B cell (primary cell): ENCODE data around the gene MGMT. TPM values are rescaled to one million over a fixed set of nuclear protein-coding genes. Genes with fewer than 3 reads are reported as not detected.

Experiments used
- ATAC-seq: fragments of 200-7000 bp; cut with Tn5 transposase; one replicate; pipeline ENCODE4 v1.10.0; 2021; ENCODE audit warnings: low read depth, mild to moderate bottlenecking, moderate number of reproducible peaks, moderate library complexity
- CTCF ChIA-PET: fragments of 350-600 bp; sonication (Branson Sonifier 250); formaldehyde crosslinking; loops from one replicate; lab custom pipeline; 2021; ENCODE audit warnings: antibody characterized with exemption, inconsistent platforms; lab: Charles Lee
- POLR2A ChIA-PET: fragments of 350-600 bp; sonication (Branson Sonifier 250); formaldehyde crosslinking; loops from one replicate; lab custom pipeline; 2021; ENCODE audit warnings: antibody characterized with exemption; lab: Charles Lee
- DNase-seq: peaks from one replicate; pipeline ENCODE4 v3.0.0; 2013
- H2AFZ ChIP-seq: 2 replicates; pipeline ENCODE4 v1.6.1; 2012; ENCODE audit warnings: mild to moderate bottlenecking, low read depth, low read length; ENCODE audit not compliant: insufficient read depth, poor library complexity, severe bottlenecking
- H3K27ac ChIP-seq, 2 donors: 1 replicate in 1 of 2; 2 replicates in 1 of 2; pipeline ENCODE4 v1.5.1; 2012 to 2013; ENCODE audit warnings: low read length in 2 of 2, mild to moderate bottlenecking in 2 of 2, moderate library complexity in 1 of 2
- H3K27me3 ChIP-seq, 4 experiments: fragments of 200-600 bp in 1 of 4; sonication (generic) in 1 of 4; replicated peaks in 1 of 4; 1 replicate in 2 of 4; 2 replicates in 2 of 4; pipeline versions ENCODE4 v1.6.1 to v1.7.0; 2013 to 2016; ENCODE audit warnings: low read length in 3 of 4, mild to moderate bottlenecking in 2 of 4, mixed read lengths in 1 of 4, moderate library complexity in 1 of 4; ENCODE audit not compliant: insufficient read depth in 4 of 4, control insufficient read depth in 3 of 4; ENCODE audit errors: control extremely low read depth in 1 of 4
- H3K36me3 ChIP-seq, 2 experiments: replicated peaks in 1 of 2; 1 replicate in 1 of 2; 2 replicates in 1 of 2; pipeline versions ENCODE4 v1.6.1 to v1.7.1; 2013; ENCODE audit warnings: low read length in 1 of 2; ENCODE audit not compliant: insufficient read depth in 2 of 2, control insufficient read depth in 1 of 2; ENCODE audit errors: control extremely low read depth in 1 of 2, extremely low read depth in 1 of 2
- H3K4me1 ChIP-seq, 2 donors: fragments of 200-600 bp in 1 of 2; sonication (generic) in 1 of 2; 1 replicate in 1 of 2; 2 replicates in 1 of 2; pipeline versions ENCODE4 v1.5.1 to v1.6.1; 2013 to 2017; ENCODE audit warnings: low read length in 2 of 2; ENCODE audit not compliant: control insufficient read depth in 2 of 2, insufficient read depth in 2 of 2
- H3K4me2 ChIP-seq: replicated peaks from 2 replicates; pipeline ENCODE3; 2012; ENCODE audit warnings: mild to moderate bottlenecking, low read depth, low read length; ENCODE audit not compliant: poor library complexity, severe bottlenecking
- H3K4me3 ChIP-seq, 5 experiments: fragments of 200-600 bp in 1 of 5; sonication (generic) in 1 of 5; 1 replicate in 3 of 5; 2 replicates in 2 of 5; pipeline versions ENCODE4 v1.5.1 to v1.7.0; 2011 to 2016; ENCODE audit warnings: low read length in 4 of 5, mild to moderate bottlenecking in 4 of 5, low read depth in 2 of 5, control low read depth in 1 of 5, moderate library complexity in 1 of 5; ENCODE audit not compliant: insufficient read depth in 1 of 5; ENCODE audit errors: control extremely low read depth in 1 of 5, extremely low read depth in 1 of 5
- H3K79me2 ChIP-seq: fragments of 200-600 bp; sonication (generic); one replicate; pipeline ENCODE4 v1.6.0; 2016; ENCODE audit warnings: low read length; ENCODE audit not compliant: control insufficient read depth, insufficient read depth
- H3K9ac ChIP-seq: fragments of 200-600 bp; sonication (generic); 2 replicates; pipeline ENCODE4 v1.6.1; 2017; ENCODE audit warnings: mild to moderate bottlenecking, low read length, moderate library complexity
- H3K9me3 ChIP-seq, 3 donors: one replicate each; pipeline versions ENCODE4 v1.6.1 to v1.7.1; 2013; ENCODE audit warnings: low read length in 2 of 3; ENCODE audit not compliant: control insufficient read depth in 2 of 3, insufficient read depth in 1 of 3; ENCODE audit errors: control extremely low read depth in 1 of 3
- H4K20me1 ChIP-seq: 2 replicates; pipeline ENCODE4 v1.6.0; 2012; ENCODE audit warnings: mild to moderate bottlenecking, low read length; ENCODE audit not compliant: insufficient read depth, control insufficient read depth, poor library complexity, severe bottlenecking
- H3K27ac Mint-ChIP-seq: one replicate; pipeline ENCODE4 v1.8.0; 2021; ENCODE audit warnings: mixed read lengths
- H3K27me3 Mint-ChIP-seq: one replicate; pipeline ENCODE4 v1.8.0; 2021; ENCODE audit warnings: mixed read lengths
- H3K4me1 Mint-ChIP-seq: one replicate; pipeline ENCODE4 v1.8.0; 2021; ENCODE audit warnings: mixed read lengths
- H3K4me3 Mint-ChIP-seq: one replicate; pipeline ENCODE4 v1.8.0; 2021; ENCODE audit warnings: mixed read lengths
- H3K9me3 Mint-ChIP-seq: one replicate; pipeline ENCODE4 v1.8.0; 2022; ENCODE audit warnings: mixed read lengths; ENCODE audit not compliant: insufficient read depth
- EZH2 ChIP-seq: IDR thresholded peaks from 2 replicates; pipeline ENCODE4 v1.6.1; 2012; ENCODE audit warnings: borderline replicate concordance, low read depth, mild to moderate bottlenecking, moderate library complexity, low read length; ENCODE audit not compliant: insufficient read depth, poor library complexity, severe bottlenecking
- WGBS: methylation state at CpG from one replicate; pipeline ENCODE4 v1.1.5; 2013; ENCODE audit warnings: missing lambda C conversion rate; ENCODE audit not compliant: insufficient coverage; 5-methylcytosine and 5-hydroxymethylcytosine counted together
- intact Hi-C: fragments of 100-400 bp; cut with micrococcal nuclease; formaldehyde crosslinking; loops from one replicate; pipeline ENCODE4 v1.10.0; 2022
- polyA plus RNA-seq: library from polyadenylated mRNA; depleted of rRNA; stranded (reverse); fragments of >200 nt; gene quantifications from 2 replicates; pipeline ENCODE4 v1.2.3, GENCODE V29; 2012
- total RNA-seq, 2 donors: library from RNA; stranded (reverse); fragments of 120-200 nt in 1 of 2; gene quantifications; 1 replicate in 1 of 2; 2 replicates in 1 of 2; pipeline versions ENCODE4 v1.2.3 to v1.2.4, GENCODE V29; 2013 to 2022
- TF ChIP-seq, protein P1 (sequence below): fragments of 200-600 bp; IDR thresholded peaks from one replicate; pipeline ENCODE4 v1.8.0; 2022; ENCODE audit warnings: antibody characterized with exemption, mild to moderate bottlenecking

MGMT gene
- total and polyA plus RNA-seq, 2 donors (not counting 1 experiment from before 2014, with no cell fraction given), result 16.6 to 87.7 TPM

DNA sequence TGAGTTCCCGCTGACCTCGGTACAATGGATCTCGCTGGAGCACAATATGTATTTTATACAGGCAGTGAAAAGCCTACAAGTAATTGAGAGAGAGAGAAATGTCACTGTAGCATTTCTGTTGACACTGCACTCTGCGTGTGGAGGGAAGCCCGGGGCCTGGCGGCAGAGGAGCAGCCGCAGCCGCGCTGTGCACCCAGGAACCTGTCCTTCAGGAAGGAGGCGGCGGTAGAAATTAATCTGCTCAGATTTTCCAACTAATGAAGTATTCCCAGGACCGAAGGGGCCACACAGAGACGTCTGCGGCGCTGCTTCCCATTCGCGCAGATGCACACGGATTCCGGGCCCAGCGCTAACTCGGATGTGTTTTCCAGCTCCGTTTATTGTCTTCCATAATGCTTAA is 327.0 kb downstream of the MGMT start:
- no peak overlapping the region for H3K4me2 ChIP-seq
- H3K79me2 ChIP-seq, result no peaks in the 10 kb centered on the region
- H3K4me3 ChIP-seq, result no peak overlapping the region
- ATAC-seq (no peak), DNase-seq (no peak)
- no peaks in the 10 kb centered on the region for H3K36me3 ChIP-seq
- no peaks in the 10 kb centered on the region for H3K27me3 ChIP-seq
- ChIA-PET POLR2A (no interaction called here), CTCF (no interaction called here)
- H3K4me1 ChIP-seq, result no peaks in the 10 kb centered on the region
- H3K9ac ChIP-seq, result no peak overlapping the region
- Mint-ChIP-seq H3K27me3 (peaks cover 3% of the 10 kb centered on the region), H3K4me3 (no peak overlapping the region), H3K9me3 (peaks cover 8% of the 10 kb centered on the region), H3K27ac (no peak overlapping the region), H3K4me1 (no peaks in the 10 kb centered on the region)
- H4K20me1 ChIP-seq, result no peaks in the 10 kb centered on the region
- whole genome bisulfite sequencing, result over 99% methylated on average over 20 of the region's 22 CpGs
- intact Hi-C loops, result no loop called here
- H3K27ac ChIP-seq, result no peak overlapping the region
- H3K9me3 ChIP-seq, result peaks cover 0 to 31% (median 0%) of the 10 kb centered on the region in 3 donors
- no peak overlapping the region for H2AFZ ChIP-seq
- no peak for TF ChIP-seq EZH2
- TF ChIP-seq, protein P1, sequence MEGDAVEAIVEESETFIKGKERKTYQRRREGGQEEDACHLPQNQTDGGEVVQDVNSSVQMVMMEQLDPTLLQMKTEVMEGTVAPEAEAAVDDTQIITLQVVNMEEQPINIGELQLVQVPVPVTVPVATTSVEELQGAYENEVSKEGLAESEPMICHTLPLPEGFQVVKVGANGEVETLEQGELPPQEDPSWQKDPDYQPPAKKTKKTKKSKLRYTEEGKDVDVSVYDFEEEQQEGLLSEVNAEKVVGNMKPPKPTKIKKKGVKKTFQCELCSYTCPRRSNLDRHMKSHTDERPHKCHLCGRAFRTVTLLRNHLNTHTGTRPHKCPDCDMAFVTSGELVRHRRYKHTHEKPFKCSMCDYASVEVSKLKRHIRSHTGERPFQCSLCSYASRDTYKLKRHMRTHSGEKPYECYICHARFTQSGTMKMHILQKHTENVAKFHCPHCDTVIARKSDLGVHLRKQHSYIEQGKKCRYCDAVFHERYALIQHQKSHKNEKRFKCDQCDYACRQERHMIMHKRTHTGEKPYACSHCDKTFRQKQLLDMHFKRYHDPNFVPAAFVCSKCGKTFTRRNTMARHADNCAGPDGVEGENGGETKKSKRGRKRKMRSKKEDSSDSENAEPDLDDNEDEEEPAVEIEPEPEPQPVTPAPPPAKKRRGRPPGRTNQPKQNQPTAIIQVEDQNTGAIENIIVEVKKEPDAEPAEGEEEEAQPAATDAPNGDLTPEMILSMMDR, result no peak

DNA sequence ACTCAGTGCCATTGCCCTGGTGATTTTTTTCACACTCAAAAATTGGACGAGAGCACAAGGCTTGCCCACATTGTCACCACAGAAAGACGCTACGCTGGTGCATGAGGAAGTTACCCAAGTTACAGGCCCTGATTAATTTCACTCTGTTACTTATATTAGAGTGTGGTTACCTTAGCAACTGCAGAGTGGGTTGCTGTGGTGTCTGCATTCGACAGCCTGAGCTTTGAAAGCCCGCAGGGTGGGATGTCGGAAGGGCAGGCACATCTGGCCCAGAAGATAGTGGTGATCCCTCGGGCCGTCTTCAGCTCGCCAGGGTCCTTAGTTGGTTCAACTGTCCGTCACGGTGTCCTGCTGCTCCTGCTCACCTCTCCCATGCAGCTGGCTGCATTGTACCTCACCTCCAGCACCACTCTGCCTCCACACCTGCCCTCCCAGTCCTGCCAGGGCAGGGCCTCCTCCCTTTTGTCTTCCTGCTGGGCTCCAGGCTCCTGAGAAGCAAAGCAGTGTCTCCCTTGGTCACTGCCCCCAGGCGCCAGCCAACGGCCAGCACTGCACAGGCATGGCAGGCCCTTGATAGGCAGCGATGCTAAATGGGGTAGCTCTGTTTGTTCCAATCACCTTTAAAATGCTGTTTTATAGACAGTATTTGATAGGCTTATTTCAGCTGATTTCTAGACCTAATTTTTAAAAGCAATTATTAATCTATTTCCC is 329.8 kb downstream of the MGMT start:
- Histone ChIP-seq H3K79me2 (no peaks in the 10 kb centered on the region), H3K36me3 (no peaks in the 10 kb centered on the region), H3K4me1 (no peaks in the 10 kb centered on the region), H3K9ac (no peak overlapping the region), H4K20me1 (no peaks in the 10 kb centered on the region), H3K9me3 (peaks cover 0 to 30% (median 0%) of the 10 kb centered on the region in 3 donors), H3K4me3 (no peak overlapping the region), H2AFZ (no peak overlapping the region), H3K27ac (no peak overlapping the region), H3K4me2 (no peak overlapping the region), H3K27me3 (no peaks in the 10 kb centered on the region)
- CTCF ChIA-PET, result no interaction called here
- peaks cover 2% of the 10 kb centered on the region for H3K9me3 Mint-ChIP-seq
- peaks cover 3% of the 10 kb centered on the region for H3K27me3 Mint-ChIP-seq
- TF ChIP-seq EZH2, result no peak
- TF ChIP-seq, protein P1, result no peak
- intact Hi-C loops, result no loop called here
- 62% methylated on average over 7 of the region's 14 CpGs for WGBS
- no peak overlapping the region for H3K27ac Mint-ChIP-seq
- H3K4me1 Mint-ChIP-seq, result no peaks in the 10 kb centered on the region
- no peak for DNase-seq
- no peak for ATAC-seq
- POLR2A ChIA-PET, result no interaction called here
- no peak overlapping the region for H3K4me3 Mint-ChIP-seq
